GM20000 (cell line): ENCODE measurements around the gene FEN1.
A peak's percentile ranks its signal among the peaks of the same experiment; 100 is the strongest.

Experiments used
- DNase-seq: peaks from one replicate; pipeline ENCODE4 v3.0.0; 2012; ENCODE audit warnings: low spot score
- TF ChIP-seq, protein P1 (sequence below): IDR thresholded peaks from 2 replicates; pipeline ENCODE4 v1.5.1; 2012; ENCODE audit warnings: mild to moderate bottlenecking, control low read depth; ENCODE audit errors: extremely low read depth, missing control alignments

The FEN1 gene

DNA sequence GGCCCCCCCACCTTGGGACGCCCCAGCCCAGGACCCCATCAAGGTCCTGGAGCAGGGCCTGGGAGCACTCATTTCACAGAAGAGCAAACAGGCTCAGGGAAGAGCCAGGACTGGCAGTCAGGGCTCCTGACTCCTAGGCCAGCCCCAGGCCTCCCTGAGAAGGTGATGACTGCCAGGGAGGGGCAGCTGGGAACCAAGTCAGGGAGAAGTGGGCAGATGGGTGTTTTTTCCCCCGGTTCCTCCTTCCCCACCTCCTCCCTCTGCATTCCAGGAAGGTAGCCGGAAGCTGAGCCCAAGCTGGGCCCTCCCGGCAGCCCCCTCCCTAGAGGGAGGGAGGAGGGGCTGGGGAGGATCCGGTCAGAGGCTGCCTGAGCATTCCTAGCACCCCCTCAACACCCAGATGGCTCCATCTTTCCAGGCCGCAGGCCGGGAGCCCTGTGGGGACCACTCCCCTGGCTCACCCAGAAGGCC is 20.7 kb upstream of the FEN1 start:
- TF ChIP-seq, protein P1, sequence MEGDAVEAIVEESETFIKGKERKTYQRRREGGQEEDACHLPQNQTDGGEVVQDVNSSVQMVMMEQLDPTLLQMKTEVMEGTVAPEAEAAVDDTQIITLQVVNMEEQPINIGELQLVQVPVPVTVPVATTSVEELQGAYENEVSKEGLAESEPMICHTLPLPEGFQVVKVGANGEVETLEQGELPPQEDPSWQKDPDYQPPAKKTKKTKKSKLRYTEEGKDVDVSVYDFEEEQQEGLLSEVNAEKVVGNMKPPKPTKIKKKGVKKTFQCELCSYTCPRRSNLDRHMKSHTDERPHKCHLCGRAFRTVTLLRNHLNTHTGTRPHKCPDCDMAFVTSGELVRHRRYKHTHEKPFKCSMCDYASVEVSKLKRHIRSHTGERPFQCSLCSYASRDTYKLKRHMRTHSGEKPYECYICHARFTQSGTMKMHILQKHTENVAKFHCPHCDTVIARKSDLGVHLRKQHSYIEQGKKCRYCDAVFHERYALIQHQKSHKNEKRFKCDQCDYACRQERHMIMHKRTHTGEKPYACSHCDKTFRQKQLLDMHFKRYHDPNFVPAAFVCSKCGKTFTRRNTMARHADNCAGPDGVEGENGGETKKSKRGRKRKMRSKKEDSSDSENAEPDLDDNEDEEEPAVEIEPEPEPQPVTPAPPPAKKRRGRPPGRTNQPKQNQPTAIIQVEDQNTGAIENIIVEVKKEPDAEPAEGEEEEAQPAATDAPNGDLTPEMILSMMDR = no peak
- no peak for DNase-seq

GRCh38 chr11:61773356-61773755 is 19.4 kb upstream of the FEN1 start:
- TF ChIP-seq, protein P1 = no peak
- no peak for DNase-seq

GRCh38 chr11:61773809-61774208 is 18.9 kb upstream of the FEN1 start:
- DNase-seq = no peak
- TF ChIP-seq, protein P1 = no peak

GRCh38 chr11:61774411-61774810 is 18.3 kb upstream of the FEN1 start:
- TF ChIP-seq, protein P1 = no peak
- DNase-seq = no peak

GRCh38 chr11:61775106-61775505 is 17.6 kb upstream of the FEN1 start:
- TF ChIP-seq, protein P1 = no peak
- no peak for DNase-seq

DNA sequence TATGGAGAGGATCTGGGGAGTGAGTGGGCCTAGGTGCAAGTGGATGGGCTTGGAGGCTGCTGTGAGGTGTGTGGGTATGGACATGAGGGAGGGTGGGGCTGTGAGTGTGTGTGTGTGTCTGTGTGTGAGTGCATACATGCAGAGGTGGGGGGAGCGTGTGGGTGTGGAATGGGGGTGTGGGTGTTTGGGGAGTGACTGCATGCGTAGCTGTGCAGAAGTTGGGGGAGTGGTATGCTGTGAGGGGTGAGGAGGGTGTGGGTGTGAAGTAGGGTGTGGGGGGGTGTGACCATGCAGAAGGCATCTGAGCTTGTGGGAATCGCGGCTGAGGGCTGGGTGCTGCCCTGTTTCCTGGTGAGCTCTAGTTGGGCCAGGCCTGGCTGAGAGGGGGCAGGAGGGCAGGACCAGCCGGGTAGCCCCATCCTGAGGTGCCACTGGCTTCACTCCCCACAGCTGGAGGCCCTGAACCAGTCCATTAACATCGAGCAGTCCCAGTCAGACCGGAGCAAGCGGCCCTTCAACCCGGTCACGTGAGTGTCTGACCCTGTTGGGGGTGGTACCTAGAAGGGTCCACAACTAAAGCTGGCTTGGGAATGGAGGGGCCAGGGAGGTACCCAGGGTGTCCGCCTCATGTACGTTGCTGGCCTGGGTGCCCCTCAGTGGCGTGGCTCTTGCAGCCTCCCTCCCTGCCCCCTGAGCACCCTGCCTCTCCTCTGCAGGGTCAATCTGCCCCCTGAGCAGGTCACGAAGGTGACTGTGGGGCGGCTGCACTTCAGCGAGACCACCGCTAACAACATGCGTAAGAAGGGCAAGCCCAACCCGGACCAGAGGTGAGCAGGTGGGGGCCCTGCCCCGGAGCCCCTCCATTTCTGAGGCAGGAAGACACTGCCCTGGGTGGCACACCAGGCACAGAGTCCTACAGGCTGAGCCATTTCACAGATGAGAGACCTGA is 16.8 kb upstream of the FEN1 start:
- TF ChIP-seq, protein P1 = peak; percentile 19
- DNase-seq = no peak

DNA sequence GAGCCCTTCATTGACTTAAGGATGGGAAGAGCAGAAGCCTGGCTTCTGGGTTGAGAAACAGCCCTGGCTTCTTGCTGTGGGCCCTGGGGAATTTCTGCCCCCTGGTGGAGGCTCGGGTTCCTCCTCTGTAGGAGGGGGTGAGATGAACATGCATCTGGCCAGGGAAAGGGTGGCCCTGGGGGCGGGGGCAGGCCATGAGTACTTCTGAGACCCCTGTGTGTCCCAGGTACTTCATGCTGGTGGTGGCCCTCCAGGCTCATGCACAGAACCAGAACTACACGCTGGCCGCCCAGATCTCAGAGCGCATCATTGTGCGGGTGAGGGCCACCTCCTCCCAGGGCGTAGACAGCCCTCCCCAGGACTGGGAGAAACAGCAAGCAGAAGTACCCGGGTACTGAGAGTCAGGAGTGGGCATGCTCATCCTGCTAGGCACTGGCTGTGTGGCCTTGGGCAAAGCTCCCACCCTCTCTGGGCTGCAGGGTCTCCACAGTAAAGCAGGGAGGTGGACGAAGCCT is 16.1 kb upstream of the FEN1 start:
- DNase-seq = peak; percentile 92
- TF ChIP-seq, protein P1 = peak; percentile 49
